ENCODE results near the gene ZFR. TPM values are rescaled to one million over a fixed set of nuclear protein-coding genes. Genes with fewer than 3 reads are reported as not detected.

The ZFR gene
- total RNA-seq, 1 experiment from 2014 or later, result 62.4 TPM

DNA sequence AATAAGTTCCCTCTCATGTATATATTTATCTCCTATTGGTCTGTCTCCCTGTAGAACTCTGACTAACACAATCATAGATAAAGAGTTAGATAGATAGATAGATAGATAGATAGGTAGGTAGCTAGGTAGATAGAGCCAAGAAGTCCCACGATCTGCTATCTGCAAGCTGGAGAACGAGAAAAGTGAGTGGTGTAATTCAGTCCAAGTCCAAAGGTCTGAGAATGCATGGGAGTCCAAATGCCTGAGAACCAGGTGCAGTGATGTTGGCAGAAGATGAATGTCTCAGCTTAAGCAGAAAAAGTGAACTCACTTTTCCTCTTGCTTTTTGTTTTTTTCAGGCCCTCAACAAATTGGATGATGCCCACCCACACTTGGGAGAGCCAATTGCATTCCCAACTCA lies 37.7 kb upstream of the ZFR start:
- H3K4me3 Mint-ChIP-seq, result no peak overlapping the region
- no peaks in the 10 kb centered on the region; the same call in 1 of the 2 replicates for H3K27me3 Mint-ChIP-seq (ENCODE audit: low read depth)
- H2AK5ac ChIP-seq (ENCODE audit: insufficient read length, low read length), result no peak overlapping the region
- H3K36me3 Mint-ChIP-seq (ENCODE audit: insufficient read depth in 1 of 3, low read depth in 3 of 3), result no peaks in the 10 kb centered on the region
- no peak overlapping the region for H3K27ac ChIP-seq (ENCODE audit: insufficient read length, low read depth, low read length)
- no peaks in the 10 kb centered on the region for H3K23me2 ChIP-seq (ENCODE audit: insufficient read length, low read depth, low read length, poor library complexity, severe bottlenecking)
- no peak overlapping the region for H4K8ac ChIP-seq (replicated peaks; ENCODE audit: insufficient read length, low read depth, low read length)
- H3K4me1 ChIP-seq (ENCODE audit: insufficient read depth, low read length), result no peaks in the 10 kb centered on the region
- H2BK12ac ChIP-seq (ENCODE audit: insufficient read length, low read depth, low read length), result no peak overlapping the region
- H4K5ac ChIP-seq (ENCODE audit: insufficient read length, low read depth, low read length), result no peak overlapping the region
- no peaks in the 10 kb centered on the region for H3K79me1 ChIP-seq (ENCODE audit: insufficient read depth, low read depth, low read length, poor library complexity, severe bottlenecking)
- no peaks in the 10 kb centered on the region for H3K9me3 Mint-ChIP-seq
- H3K9ac ChIP-seq (ENCODE audit: extremely low read depth, insufficient read length, low read length), result no peak overlapping the region
- H2BK15ac ChIP-seq (ENCODE audit: low read depth, low read length), result no peak overlapping the region
- H3K56ac ChIP-seq (ENCODE audit: insufficient read length, low read depth, low read length), result no peak overlapping the region
- H4K91ac ChIP-seq (ENCODE audit: insufficient read length, low read depth, low read length), result no peak overlapping the region
- H3K27me3 ChIP-seq (ENCODE audit: insufficient read depth, low read length), result no peaks in the 10 kb centered on the region
- DNase-seq, result no peak
- H2BK20ac ChIP-seq (ENCODE audit: low read depth, low read length, poor library complexity, severe bottlenecking), result no peak overlapping the region
- no peaks in the 10 kb centered on the region for H3K79me2 ChIP-seq (ENCODE audit: insufficient read depth, low read length)
- H4K20me1 ChIP-seq (ENCODE audit: control insufficient read depth, insufficient read depth, insufficient read length), result no peaks in the 10 kb centered on the region
- no CpG with 5 or more reads among the region's 2 CpGs for WGBS (ENCODE audit: extremely low coverage, insufficient read length, low lambda C conversion rate)
- no peak overlapping the region for H2BK5ac ChIP-seq (ENCODE audit: insufficient read length, low read length)
- H3T11ph ChIP-seq (ENCODE audit: low read length), result no peak overlapping the region
- H3K4me2 ChIP-seq (ENCODE audit: insufficient read depth, insufficient read length, low read length), result no peak overlapping the region
- no peak overlapping the region for H3K27ac Mint-ChIP-seq
- no peak overlapping the region for H3K18ac ChIP-seq (ENCODE audit: insufficient read length, low read depth, low read length)
- H2AFZ ChIP-seq (ENCODE audit: low read length), result no peak overlapping the region
- H3K4me1 Mint-ChIP-seq, result no peaks in the 10 kb centered on the region
- H3K23ac ChIP-seq (ENCODE audit: insufficient read length, low read depth, low read length), result no peak overlapping the region
- H3K9me3 ChIP-seq (ENCODE audit: control insufficient read depth, low read depth, low read length), result no peaks in the 10 kb centered on the region
- no peak overlapping the region for H3K14ac ChIP-seq (ENCODE audit: insufficient read depth, low read length)
- no peak overlapping the region for H2BK120ac ChIP-seq (ENCODE audit: low read depth, low read length, poor library complexity, severe bottlenecking)
- H3K4ac ChIP-seq (ENCODE audit: low read depth, low read length), result no peak overlapping the region
- TF ChIP-seq CTCF (conservative IDR thresholded peaks at IDR 0.05), result no peak
